HepG2 (cell line): ENCODE results near the gene EMC9. TPM values are rescaled to one million over a fixed set of nuclear protein-coding genes. Genes with fewer than 3 reads are reported as not detected.

Experiments used
- ATF7 ChIP-seq, 2 experiments: fragments of 450-650 bp in 1 of 2; sonication (generic) in 1 of 2; formaldehyde crosslinking in 1 of 2; IDR thresholded peaks; 2 replicates each; pipeline versions ENCODE4 v1.4.0 to v1.6.1; 2016 to 2020; ENCODE audit warnings: antibody characterized with exemption in 1 of 2, mild to moderate bottlenecking in 1 of 2, missing genetic modification reagents in 1 of 2
- CENPT ChIP-seq: sonication (generic); formaldehyde crosslinking; IDR thresholded peaks from 2 replicates; pipeline ENCODE4 v1.8.0; 2022; ENCODE audit warnings: low read depth, mild to moderate bottlenecking, moderate library complexity, missing genetic modification reagents
- ELF4 ChIP-seq: sonication (generic); formaldehyde crosslinking; IDR thresholded peaks from 2 replicates; pipeline ENCODE4 v1.5.0; 2020; ENCODE audit warnings: missing genetic modification reagents, mild to moderate bottlenecking, moderate library complexity, borderline replicate concordance
- HIVEP1 ChIP-seq: sonication (generic); formaldehyde crosslinking; IDR thresholded peaks from 2 replicates; pipeline ENCODE4 v1.4.0; 2020; ENCODE audit warnings: mild to moderate bottlenecking, missing genetic modification reagents
- NRL ChIP-seq: sonication (generic); formaldehyde crosslinking; IDR thresholded peaks from 2 replicates; pipeline ENCODE4 v1.5.0; 2020; ENCODE audit warnings: missing genetic modification reagents, mild to moderate bottlenecking, moderate library complexity, borderline replicate concordance
- PAF1 ChIP-seq: IDR thresholded peaks from 2 replicates; pipeline ENCODE4 v1.6.1; 2016; ENCODE audit warnings: missing genetic modification reagents, missing compliant biosample characterization
- RELA ChIP-seq: sonication (generic); formaldehyde crosslinking; IDR thresholded peaks from 2 replicates; pipeline ENCODE4 v1.4.0; 2020; ENCODE audit warnings: missing genetic modification reagents
- SRY ChIP-seq: sonication (generic); formaldehyde crosslinking; IDR thresholded peaks from 2 replicates; pipeline ENCODE4 v1.8.0; 2022; ENCODE audit warnings: mild to moderate bottlenecking, missing genetic modification reagents
- STAT5B ChIP-seq: sonication (generic); formaldehyde crosslinking; IDR thresholded peaks from 2 replicates; pipeline ENCODE4 v1.4.0; 2020; ENCODE audit warnings: missing genetic modification reagents
- TOE1 ChIP-seq: sonication (generic); formaldehyde crosslinking; IDR thresholded peaks from 2 replicates; pipeline ENCODE4 v1.4.0; 2020; ENCODE audit warnings: mild to moderate bottlenecking, missing genetic modification reagents
- ZIK1 ChIP-seq: sonication (generic); formaldehyde crosslinking; IDR thresholded peaks from 2 replicates; pipeline ENCODE4 v1.5.0; 2020; ENCODE audit warnings: mild to moderate bottlenecking, low read depth, missing genetic modification reagents, borderline replicate concordance
- ZNF335 ChIP-seq: sonication (generic); formaldehyde crosslinking; IDR thresholded peaks from 2 replicates; pipeline ENCODE4 v1.4.0; 2020; ENCODE audit warnings: missing genetic modification reagents
- ZNF33B ChIP-seq: sonication (generic); formaldehyde crosslinking; IDR thresholded peaks from 2 replicates; pipeline ENCODE4 v1.5.1; 2020; ENCODE audit warnings: mild to moderate bottlenecking, missing genetic modification reagents
- polyA plus RNA-seq, 8 experiments: library from polyadenylated mRNA; depleted of rRNA in 3 of 8; stranded (reverse) in 7 of 8; unstranded in 1 of 8; fragments of >200 nt; fragmentation: Illumina TruSeq in 4 of 8; extraction: Trizol in 4 of 8; gene quantifications; 2 replicates each; pipeline versions ENCODE4 v1.2.1 to v1.2.3, GENCODE V29; 2011 to 2016; ENCODE audit warnings: low read depth in 4 of 8, missing spikeins in 1 of 8, mixed read lengths in 1 of 8; ENCODE audit not compliant: insufficient read depth in 1 of 8
- total RNA-seq, 5 experiments: library from RNA; depleted of rRNA; stranded (reverse); fragments of >200 nt; fragmentation: Illumina TruSeq; extraction: Trizol; gene quantifications; 2 replicates each; pipeline ENCODE4 v1.2.3, GENCODE V29; 2016; ENCODE audit warnings: low read depth in 1 of 5
- TF ChIP-seq, protein P1 (sequence below): IDR thresholded peaks from 2 replicates; pipeline ENCODE4 v1.6.1; 2016; ENCODE audit warnings: mild to moderate bottlenecking
- TF ChIP-seq, protein P2 (sequence below): IDR thresholded peaks from 2 replicates; pipeline ENCODE4 v1.6.1; 2012; ENCODE audit warnings: inconsistent platforms
- TF ChIP-seq, protein P3 (sequence below): sonication (generic); formaldehyde crosslinking; IDR thresholded peaks from 2 replicates; pipeline ENCODE4 v1.4.0; 2020; ENCODE audit warnings: low read depth, mild to moderate bottlenecking, missing genetic modification reagents
- TF ChIP-seq, protein P4 (sequence below): sonication (generic); formaldehyde crosslinking; IDR thresholded peaks from 2 replicates; pipeline ENCODE4 v1.4.0; 2020; ENCODE audit warnings: missing genetic modification reagents, mild to moderate bottlenecking, borderline replicate concordance
- TF ChIP-seq, protein P5 (sequence below): fragments of 450-650 bp; IDR thresholded peaks from 2 replicates; pipeline ENCODE4 v1.6.1; 2017
- TF ChIP-seq, protein P6 (sequence below): sonication (generic); formaldehyde crosslinking; IDR thresholded peaks from 2 replicates; pipeline ENCODE4 v1.4.0; 2020; ENCODE audit warnings: mild to moderate bottlenecking, missing genetic modification reagents, borderline replicate concordance

The EMC9 gene
- total and polyA plus RNA-seq, 2 of the 13 experiments (the other 11 are each of a cell fraction or from before 2014, with no cell fraction given), result 60.5 to 78.7 TPM

DNA sequence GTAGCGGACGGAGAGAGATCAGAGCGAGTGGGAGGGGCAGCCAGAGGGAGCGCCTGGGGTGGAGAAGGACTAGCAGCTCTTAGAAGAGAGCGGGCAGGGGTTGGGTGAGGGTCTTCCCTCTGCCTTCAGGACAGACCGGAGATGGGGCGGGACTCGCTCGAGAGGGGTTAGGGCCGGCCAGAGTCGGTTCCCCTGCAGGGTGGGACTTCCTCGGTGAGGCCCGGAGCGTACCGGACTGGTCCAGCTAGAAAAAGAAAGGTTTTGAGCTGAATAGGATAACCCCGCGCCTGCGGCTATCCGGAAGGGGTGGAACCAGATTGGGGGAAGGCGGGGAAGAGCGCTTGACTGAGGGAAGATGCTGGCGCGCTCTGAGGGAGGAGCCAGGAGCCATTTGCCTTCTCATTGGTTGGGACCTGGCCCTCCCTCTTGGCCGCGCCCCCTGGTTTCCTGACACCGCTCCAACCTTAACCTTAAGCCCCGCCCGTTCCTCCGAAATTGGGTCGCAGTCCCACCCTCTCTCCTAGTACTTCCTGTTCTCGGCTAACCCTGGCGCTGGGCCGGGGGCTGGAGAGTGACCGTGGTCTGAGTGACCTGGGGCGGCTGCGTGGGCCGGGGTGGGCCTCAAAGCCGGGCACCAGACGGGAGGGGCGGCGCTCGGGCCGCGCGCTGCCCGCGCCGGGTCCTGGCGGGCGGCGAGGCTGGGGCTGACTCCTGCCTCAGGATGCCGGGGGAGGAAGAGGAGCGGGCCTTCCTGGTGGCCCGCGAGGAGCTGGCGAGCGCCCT, 5.8 kb upstream of the EMC9 start, which contains the start of gene RNF31 (continued):
- TF ChIP-seq, protein P1, sequence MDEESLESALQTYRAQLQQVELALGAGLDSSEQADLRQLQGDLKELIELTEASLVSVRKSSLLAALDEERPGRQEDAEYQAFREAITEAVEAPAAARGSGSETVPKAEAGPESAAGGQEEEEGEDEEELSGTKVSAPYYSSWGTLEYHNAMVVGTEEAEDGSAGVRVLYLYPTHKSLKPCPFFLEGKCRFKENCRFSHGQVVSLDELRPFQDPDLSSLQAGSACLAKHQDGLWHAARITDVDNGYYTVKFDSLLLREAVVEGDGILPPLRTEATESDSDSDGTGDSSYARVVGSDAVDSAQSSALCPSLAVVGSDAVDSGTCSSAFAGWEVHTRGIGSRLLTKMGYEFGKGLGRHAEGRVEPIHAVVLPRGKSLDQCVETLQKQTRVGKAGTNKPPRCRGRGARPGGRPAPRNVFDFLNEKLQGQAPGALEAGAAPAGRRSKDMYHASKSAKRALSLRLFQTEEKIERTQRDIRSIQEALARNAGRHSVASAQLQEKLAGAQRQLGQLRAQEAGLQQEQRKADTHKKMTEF (CRISPR knock-in tag), result peak; percentile 68
- TF ChIP-seq, protein P2, sequence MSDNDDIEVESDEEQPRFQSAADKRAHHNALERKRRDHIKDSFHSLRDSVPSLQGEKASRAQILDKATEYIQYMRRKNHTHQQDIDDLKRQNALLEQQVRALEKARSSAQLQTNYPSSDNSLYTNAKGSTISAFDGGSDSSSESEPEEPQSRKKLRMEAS, result no peak
- TF ChIP-seq ZIK1, result peak; percentile 57; the same call in 1 of the 2 replicates
- TF ChIP-seq ELF4, result no peak
- TF ChIP-seq ZNF335 (CRISPR knock-in tag), result peak; percentile 76; the same call in 1 of the 2 replicates
- TF ChIP-seq, protein P3, sequence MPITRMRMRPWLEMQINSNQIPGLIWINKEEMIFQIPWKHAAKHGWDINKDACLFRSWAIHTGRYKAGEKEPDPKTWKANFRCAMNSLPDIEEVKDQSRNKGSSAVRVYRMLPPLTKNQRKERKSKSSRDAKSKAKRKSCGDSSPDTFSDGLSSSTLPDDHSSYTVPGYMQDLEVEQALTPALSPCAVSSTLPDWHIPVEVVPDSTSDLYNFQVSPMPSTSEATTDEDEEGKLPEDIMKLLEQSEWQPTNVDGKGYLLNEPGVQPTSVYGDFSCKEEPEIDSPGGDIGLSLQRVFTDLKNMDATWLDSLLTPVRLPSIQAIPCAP, result no peak
- 0 out of 2 replicates have a peak, but pooled peaks have one; percentile 32 for TF ChIP-seq PAF1
- no peak for TF ChIP-seq ATF7 (IDR thresholded peaks at IDR 0.05)
- no peak for TF ChIP-seq ATF7 (CRISPR knock-in tag; IDR thresholded peaks at IDR 0.05)
- TF ChIP-seq, protein P4, sequence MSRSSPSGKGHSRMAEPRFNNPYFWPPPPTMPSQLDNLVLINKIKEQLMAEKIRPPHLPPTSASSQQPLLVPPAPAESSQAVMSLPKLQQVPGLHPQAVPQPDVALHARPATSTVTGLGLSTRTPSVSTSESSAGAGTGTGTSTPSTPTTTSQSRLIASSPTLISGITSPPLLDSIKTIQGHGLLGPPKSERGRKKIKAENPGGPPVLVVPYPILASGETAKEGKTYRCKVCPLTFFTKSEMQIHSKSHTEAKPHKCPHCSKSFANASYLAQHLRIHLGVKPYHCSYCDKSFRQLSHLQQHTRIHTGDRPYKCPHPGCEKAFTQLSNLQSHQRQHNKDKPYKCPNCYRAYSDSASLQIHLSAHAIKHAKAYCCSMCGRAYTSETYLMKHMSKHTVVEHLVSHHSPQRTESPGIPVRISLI (CRISPR knock-in tag), result no peak
- peak; percentile 86; the same call in 1 of the 2 replicates for TF ChIP-seq STAT5B
- no peak for TF ChIP-seq SRY
- 0 out of 2 replicates have a peak, but pooled peaks have one; percentile 70 for TF ChIP-seq CENPT
- peak; percentile 58 for TF ChIP-seq HIVEP1 (CRISPR knock-in tag)
- peak; percentile 63; the same call in 1 of the 2 replicates for TF ChIP-seq TOE1 (CRISPR knock-in tag)
- TF ChIP-seq, protein P5, sequence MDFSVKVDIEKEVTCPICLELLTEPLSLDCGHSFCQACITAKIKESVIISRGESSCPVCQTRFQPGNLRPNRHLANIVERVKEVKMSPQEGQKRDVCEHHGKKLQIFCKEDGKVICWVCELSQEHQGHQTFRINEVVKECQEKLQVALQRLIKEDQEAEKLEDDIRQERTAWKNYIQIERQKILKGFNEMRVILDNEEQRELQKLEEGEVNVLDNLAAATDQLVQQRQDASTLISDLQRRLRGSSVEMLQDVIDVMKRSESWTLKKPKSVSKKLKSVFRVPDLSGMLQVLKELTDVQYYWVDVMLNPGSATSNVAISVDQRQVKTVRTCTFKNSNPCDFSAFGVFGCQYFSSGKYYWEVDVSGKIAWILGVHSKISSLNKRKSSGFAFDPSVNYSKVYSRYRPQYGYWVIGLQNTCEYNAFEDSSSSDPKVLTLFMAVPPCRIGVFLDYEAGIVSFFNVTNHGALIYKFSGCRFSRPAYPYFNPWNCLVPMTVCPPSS, result no peak
- TF ChIP-seq, protein P6, sequence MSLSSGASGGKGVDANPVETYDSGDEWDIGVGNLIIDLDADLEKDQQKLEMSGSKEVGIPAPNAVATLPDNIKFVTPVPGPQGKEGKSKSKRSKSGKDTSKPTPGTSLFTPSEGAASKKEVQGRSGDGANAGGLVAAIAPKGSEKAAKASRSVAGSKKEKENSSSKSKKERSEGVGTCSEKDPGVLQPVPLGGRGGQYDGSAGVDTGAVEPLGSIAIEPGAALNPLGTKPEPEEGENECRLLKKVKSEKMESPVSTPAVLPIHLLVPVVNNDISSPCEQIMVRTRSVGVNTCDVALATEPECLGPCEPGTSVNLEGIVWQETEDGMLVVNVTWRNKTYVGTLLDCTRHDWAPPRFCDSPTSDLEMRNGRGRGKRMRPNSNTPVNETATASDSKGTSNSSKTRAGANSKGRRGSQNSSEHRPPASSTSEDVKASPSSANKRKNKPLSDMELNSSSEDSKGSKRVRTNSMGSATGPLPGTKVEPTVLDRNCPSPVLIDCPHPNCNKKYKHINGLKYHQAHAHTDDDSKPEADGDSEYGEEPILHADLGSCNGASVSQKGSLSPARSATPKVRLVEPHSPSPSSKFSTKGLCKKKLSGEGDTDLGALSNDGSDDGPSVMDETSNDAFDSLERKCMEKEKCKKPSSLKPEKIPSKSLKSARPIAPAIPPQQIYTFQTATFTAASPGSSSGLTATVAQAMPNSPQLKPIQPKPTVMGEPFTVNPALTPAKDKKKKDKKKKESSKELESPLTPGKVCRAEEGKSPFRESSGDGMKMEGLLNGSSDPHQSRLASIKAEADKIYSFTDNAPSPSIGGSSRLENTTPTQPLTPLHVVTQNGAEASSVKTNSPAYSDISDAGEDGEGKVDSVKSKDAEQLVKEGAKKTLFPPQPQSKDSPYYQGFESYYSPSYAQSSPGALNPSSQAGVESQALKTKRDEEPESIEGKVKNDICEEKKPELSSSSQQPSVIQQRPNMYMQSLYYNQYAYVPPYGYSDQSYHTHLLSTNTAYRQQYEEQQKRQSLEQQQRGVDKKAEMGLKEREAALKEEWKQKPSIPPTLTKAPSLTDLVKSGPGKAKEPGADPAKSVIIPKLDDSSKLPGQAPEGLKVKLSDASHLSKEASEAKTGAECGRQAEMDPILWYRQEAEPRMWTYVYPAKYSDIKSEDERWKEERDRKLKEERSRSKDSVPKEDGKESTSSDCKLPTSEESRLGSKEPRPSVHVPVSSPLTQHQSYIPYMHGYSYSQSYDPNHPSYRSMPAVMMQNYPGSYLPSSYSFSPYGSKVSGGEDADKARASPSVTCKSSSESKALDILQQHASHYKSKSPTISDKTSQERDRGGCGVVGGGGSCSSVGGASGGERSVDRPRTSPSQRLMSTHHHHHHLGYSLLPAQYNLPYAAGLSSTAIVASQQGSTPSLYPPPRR (CRISPR knock-in tag), result 0 out of 2 replicates have a peak, but pooled peaks have one; percentile 5
- no peak for TF ChIP-seq NRL
- no peak for TF ChIP-seq RELA
- TF ChIP-seq ZNF33B (CRISPR knock-in tag), result no peak
